Endodermal cell (in vitro differentiated cells): Measurements from ENCODE around the gene CDH8. TPM values are rescaled to one million over a fixed set of nuclear protein-coding genes. Genes with fewer than 3 reads are reported as not detected.

ENCODE experiments used
- DNase-seq: peaks from one replicate; pipeline ENCODE4 v3.0.0-alpha.2; 2017
- H3K27ac ChIP-seq: 2 replicates; pipeline ENCODE4 v1.5.1; 2013; ENCODE audit warnings: mild to moderate bottlenecking, low read depth, low read length, moderate library complexity
- H3K27me3 ChIP-seq: 2 replicates; pipeline ENCODE4 v1.6.1; 2013; ENCODE audit warnings: mild to moderate bottlenecking, low read length, moderate library complexity; ENCODE audit not compliant: insufficient read depth, control insufficient read depth, poor library complexity, severe bottlenecking
- H3K36me3 ChIP-seq: 2 replicates; pipeline ENCODE4 v1.7.0; 2013; ENCODE audit warnings: mild to moderate bottlenecking, low read length, moderate library complexity; ENCODE audit not compliant: control insufficient read depth, insufficient read depth
- H3K4me1 ChIP-seq: one replicate; pipeline ENCODE4 v1.7.0; 2013; ENCODE audit warnings: low read length; ENCODE audit not compliant: control insufficient read depth, insufficient read depth
- H3K4me3 ChIP-seq: 2 replicates; pipeline ENCODE4 v1.5.1; 2013; ENCODE audit warnings: mild to moderate bottlenecking, low read length, moderate library complexity
- H3K9ac ChIP-seq: 2 replicates; pipeline ENCODE4 v1.6.1; 2013; ENCODE audit warnings: mild to moderate bottlenecking, low read length, moderate library complexity; ENCODE audit not compliant: poor library complexity, severe bottlenecking; ENCODE audit errors: extremely low read depth
- H3K9me3 ChIP-seq: 2 replicates; pipeline ENCODE4 v1.6.1; 2013; ENCODE audit warnings: mild to moderate bottlenecking, low read length, moderate library complexity; ENCODE audit not compliant: control insufficient read depth
- H3K27ac Mint-ChIP-seq: 2 replicates; pipeline ENCODE4 v1.8.0; 2020; ENCODE audit warnings: mixed read lengths
- H3K27me3 Mint-ChIP-seq: 2 replicates; pipeline ENCODE4 v1.8.0; 2021; ENCODE audit warnings: mild to moderate bottlenecking, mixed read lengths; ENCODE audit not compliant: insufficient read depth
- H3K36me3 Mint-ChIP-seq: 2 replicates; pipeline ENCODE4 v1.8.0; 2020; ENCODE audit warnings: low read depth, mixed read lengths
- H3K4me1 Mint-ChIP-seq: 2 replicates; pipeline ENCODE4 v1.8.0; 2020; ENCODE audit warnings: mixed read lengths
- H3K4me3 Mint-ChIP-seq: 2 replicates; pipeline ENCODE4 v1.8.0; 2020; ENCODE audit warnings: mild to moderate bottlenecking, moderate library complexity, mixed read lengths
- H3K9me3 Mint-ChIP-seq: 2 replicates; pipeline ENCODE4 v1.8.0; 2020; ENCODE audit warnings: mild to moderate bottlenecking, mixed read lengths
- WGBS, 2 experiments: methylation state at CpG; one replicate each; pipeline versions ENCODE4 v1.1.5 to v1.1.7; 2013; ENCODE audit warnings: missing lambda C conversion rate in 2 of 2, mixed read lengths in 1 of 2; ENCODE audit not compliant: insufficient coverage in 1 of 2, insufficient read length in 1 of 2; 5-methylcytosine and 5-hydroxymethylcytosine counted together
- total RNA-seq, 2 donors: library from RNA; stranded (reverse); fragmentation: NEBNext Ultra II Directional in 1 of 2; extraction: Animal tissue kit (Norgen Biotek cat#: 25700) in 1 of 2; gene quantifications; 2 replicates in 1 of 2; 3 replicates in 1 of 2; pipeline ENCODE4 v1.2.1, GENCODE V29; 2021
- TF ChIP-seq, protein P1 (sequence below): fragments of 200-600 bp; sonication (generic); conservative IDR thresholded peaks from 2 replicates; pipeline ENCODE4 v1.5.0; 2021; ENCODE audit warnings: antibody characterized with exemption, mild to moderate bottlenecking

The CDH8 gene
- total RNA-seq, 2 donors from 2014 or later, result 13.9 to 27.2 TPM

DNA sequence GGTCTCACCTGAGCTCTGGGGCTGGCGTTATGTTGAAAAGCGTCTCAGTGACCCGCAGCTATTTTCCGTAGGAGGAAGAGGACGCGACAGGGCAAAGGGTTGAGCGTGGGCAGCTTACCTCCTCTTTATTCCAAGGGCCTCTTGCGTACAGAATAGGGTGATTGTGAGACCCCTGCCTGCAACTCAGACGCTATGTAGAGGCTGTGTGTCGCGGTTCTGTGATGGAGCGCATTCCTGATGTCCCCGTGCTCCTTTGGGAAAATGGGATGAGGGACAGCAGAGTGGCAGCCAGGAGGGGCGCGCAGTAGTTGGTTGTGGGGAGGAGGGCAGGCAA lies 531 bp upstream of the CDH8 start:
- Histone ChIP-seq H3K9me3 (no peaks in the 10 kb centered on the region), H3K4me1 (peaks cover 4% of the 10 kb centered on the region), H3K27me3 (peaks cover 61% of the 10 kb centered on the region), H3K27ac (no peak overlapping the region), H3K4me3 (peak overlapping the region; percentile 90), H3K36me3 (no peaks in the 10 kb centered on the region), H3K9ac (no peak overlapping the region)
- TF ChIP-seq, protein P1, sequence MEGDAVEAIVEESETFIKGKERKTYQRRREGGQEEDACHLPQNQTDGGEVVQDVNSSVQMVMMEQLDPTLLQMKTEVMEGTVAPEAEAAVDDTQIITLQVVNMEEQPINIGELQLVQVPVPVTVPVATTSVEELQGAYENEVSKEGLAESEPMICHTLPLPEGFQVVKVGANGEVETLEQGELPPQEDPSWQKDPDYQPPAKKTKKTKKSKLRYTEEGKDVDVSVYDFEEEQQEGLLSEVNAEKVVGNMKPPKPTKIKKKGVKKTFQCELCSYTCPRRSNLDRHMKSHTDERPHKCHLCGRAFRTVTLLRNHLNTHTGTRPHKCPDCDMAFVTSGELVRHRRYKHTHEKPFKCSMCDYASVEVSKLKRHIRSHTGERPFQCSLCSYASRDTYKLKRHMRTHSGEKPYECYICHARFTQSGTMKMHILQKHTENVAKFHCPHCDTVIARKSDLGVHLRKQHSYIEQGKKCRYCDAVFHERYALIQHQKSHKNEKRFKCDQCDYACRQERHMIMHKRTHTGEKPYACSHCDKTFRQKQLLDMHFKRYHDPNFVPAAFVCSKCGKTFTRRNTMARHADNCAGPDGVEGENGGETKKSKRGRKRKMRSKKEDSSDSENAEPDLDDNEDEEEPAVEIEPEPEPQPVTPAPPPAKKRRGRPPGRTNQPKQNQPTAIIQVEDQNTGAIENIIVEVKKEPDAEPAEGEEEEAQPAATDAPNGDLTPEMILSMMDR, result no peak
- Mint-ChIP-seq H3K36me3 (no peaks in the 10 kb centered on the region), H3K27ac (no peak overlapping the region), H3K27me3 (peaks cover 77% of the 10 kb centered on the region), H3K4me3 (peak overlapping the region; percentile 70), H3K4me1 (peaks cover 33% of the 10 kb centered on the region), H3K9me3 (no peaks in the 10 kb centered on the region)
- 2% methylated on average over 7 to 15 of the region's 15 CpGs for WGBS, 2 experiments
- DNase-seq, result peak; percentile 82

DNA sequence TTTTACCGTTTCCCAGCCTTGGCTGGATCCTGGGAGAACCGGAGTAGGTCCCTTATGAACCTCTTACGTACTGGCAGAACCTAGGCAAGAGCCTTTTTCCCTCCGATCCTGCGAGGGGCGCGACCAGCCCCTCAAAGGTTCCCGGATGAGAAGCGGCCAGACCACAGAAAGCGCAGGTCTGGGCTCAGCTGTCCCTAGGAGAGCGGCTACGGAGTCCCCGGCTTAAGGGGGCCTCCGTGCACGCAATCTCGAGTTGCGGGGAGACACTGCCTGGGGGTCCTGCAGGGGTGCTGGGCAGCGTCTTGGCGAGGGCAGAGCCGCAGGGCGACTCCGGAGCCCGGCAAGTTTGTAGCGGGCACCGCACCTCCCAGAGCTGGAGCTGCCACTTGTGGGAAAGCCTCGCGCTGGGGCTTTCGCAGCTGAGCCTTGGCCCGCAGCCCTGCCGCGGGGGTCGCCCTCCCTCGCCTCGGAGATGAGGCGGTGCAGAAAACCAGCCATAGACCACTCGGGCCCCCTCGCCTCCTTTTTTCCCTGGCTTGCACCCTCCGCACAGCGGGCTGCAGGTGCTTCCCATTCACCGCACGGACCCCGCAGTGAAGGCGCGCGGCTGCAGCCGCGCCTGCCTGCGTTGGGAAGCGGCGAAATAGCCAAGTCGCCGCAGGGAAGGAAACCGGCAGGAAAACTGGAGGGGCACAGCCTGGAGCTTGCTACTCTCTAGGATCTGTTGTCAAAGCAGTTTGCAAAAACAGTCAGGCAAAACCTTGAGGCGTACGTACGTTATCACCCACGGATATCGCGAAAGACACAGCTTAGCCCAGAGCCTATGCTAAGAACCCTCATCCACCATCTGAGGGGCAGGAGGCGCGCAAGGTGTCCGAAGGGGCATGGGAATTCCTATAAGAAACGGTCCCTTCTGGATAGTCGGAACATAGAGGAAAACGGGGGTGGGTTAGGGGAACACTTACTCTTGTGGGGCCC lies 834 bp downstream of the CDH8 start:
- Histone ChIP-seq H3K36me3 (no peaks in the 10 kb centered on the region), H3K27ac (no peak overlapping the region), H3K9me3 (no peaks in the 10 kb centered on the region), H3K9ac (peak overlapping the region; percentile 34), H3K27me3 (peaks cover 65% of the 10 kb centered on the region), H3K4me1 (peaks cover 4% of the 10 kb centered on the region), H3K4me3 (peak overlapping the region; percentile 90)
- peak overlapping the region; percentile 70 for H3K4me3 Mint-ChIP-seq
- no peaks in the 10 kb centered on the region for H3K36me3 Mint-ChIP-seq
- H3K9me3 Mint-ChIP-seq, result no peaks in the 10 kb centered on the region
- H3K27ac Mint-ChIP-seq, result peak overlapping the region; percentile 96
- WGBS, 2 experiments, result 0% methylated on average over 22 to 65 of the region's 65 CpGs
- TF ChIP-seq, protein P1, result no peak
- peaks cover 84% of the 10 kb centered on the region for H3K27me3 Mint-ChIP-seq
- peak; percentile 91 for DNase-seq
- peaks cover 33% of the 10 kb centered on the region for H3K4me1 Mint-ChIP-seq

DNA sequence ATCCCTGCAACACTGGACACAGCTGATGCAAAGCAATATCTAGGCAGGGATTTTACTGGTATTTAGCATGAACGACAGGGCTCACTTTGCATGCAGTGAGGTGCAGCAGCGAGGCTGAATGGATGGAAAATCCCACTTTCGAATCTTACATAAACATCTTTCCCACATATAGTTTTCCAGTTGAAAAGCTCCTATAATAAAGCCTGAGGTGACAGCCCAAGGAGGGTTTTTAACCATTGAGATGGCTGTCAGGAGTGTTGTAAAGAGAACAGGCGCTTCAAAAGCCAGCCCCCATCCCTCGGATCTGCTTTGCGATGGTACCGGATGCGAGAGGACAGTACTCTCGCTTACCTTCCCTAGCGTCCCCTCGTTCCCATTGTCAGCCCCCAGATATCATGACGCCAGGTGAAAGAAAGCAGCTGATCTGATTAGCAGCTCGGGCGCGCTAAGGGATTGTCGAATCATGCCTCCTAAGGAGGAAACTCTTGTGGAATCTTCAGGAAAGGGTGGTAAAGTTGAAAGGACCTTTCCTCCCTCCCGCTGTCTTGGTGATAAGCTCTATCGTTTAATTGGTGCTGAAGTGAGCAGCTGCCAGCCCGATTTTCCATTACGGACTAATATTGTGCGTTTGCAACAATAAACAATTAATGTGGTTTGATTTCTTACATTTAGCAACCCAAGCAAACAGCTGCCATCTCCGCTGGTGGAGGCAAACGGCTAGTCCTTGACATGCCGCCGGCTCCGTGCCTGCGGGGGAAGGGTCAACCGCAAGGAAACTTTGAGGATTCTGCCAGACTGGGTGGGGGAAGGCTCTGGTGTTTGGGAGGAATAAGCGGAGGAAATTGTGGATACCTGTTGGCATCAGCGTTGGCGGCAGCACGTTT lies 1.8 kb downstream of the CDH8 start:
- DNase-seq, result peak; percentile 82
- H3K36me3 Mint-ChIP-seq, result no peaks in the 10 kb centered on the region
- H3K27me3 Mint-ChIP-seq, result peaks cover 85% of the 10 kb centered on the region
- TF ChIP-seq, protein P1, result no peak
- H3K4me1 Mint-ChIP-seq, result peaks cover 33% of the 10 kb centered on the region
- no peaks in the 10 kb centered on the region for H3K9me3 ChIP-seq
- peak overlapping the region; percentile 34 for H3K9ac ChIP-seq
- peak overlapping the region; percentile 90 for H3K4me3 ChIP-seq
- peaks cover 65% of the 10 kb centered on the region for H3K27me3 ChIP-seq
- peak overlapping the region; percentile 96 for H3K27ac Mint-ChIP-seq
- peak overlapping the region; percentile 70 for H3K4me3 Mint-ChIP-seq
- no peaks in the 10 kb centered on the region for H3K9me3 Mint-ChIP-seq
- H3K27ac ChIP-seq, result no peak overlapping the region
- H3K4me1 ChIP-seq, result peaks cover 4% of the 10 kb centered on the region
- 0 to 2% methylated on average over 13 to 32 of the region's 32 CpGs for WGBS, 2 experiments
- no peaks in the 10 kb centered on the region for H3K36me3 ChIP-seq
